Stomach smooth muscle (tissue), 2 donors: Measurements from ENCODE around the gene AQP6.

ENCODE experiments used
- H3K27ac ChIP-seq: one replicate; pipeline ENCODE4 v1.7.0; 2013; ENCODE audit warnings: mild to moderate bottlenecking, low read length, inconsistent platforms
- H3K27me3 ChIP-seq, 2 donors: one replicate each; pipeline ENCODE4 v1.7.0; 2013; ENCODE audit warnings: low read length in 2 of 2; ENCODE audit not compliant: insufficient read depth in 2 of 2, control insufficient read depth in 1 of 2
- H3K36me3 ChIP-seq, 2 donors: one replicate each; pipeline ENCODE4 v1.7.0; 2013; ENCODE audit warnings: low read length in 2 of 2; ENCODE audit not compliant: control insufficient read depth in 2 of 2, insufficient read depth in 2 of 2
- H3K4me1 ChIP-seq: one replicate; pipeline ENCODE4 v1.7.0; 2013; ENCODE audit warnings: low read length; ENCODE audit not compliant: control insufficient read depth, insufficient read depth
- H3K4me3 ChIP-seq, 2 donors: one replicate each; pipeline ENCODE4 v1.7.0; 2013; ENCODE audit warnings: low read length in 2 of 2
- H3K9ac ChIP-seq, 2 donors: one replicate each; pipeline ENCODE4 v1.7.0; 2013; ENCODE audit warnings: low read length in 2 of 2, mild to moderate bottlenecking in 1 of 2
- H3K9me3 ChIP-seq, 2 donors: one replicate each; pipeline ENCODE4 v1.7.0; 2013; ENCODE audit warnings: low read length in 2 of 2; ENCODE audit not compliant: control insufficient read depth in 2 of 2
- donor health status: healthy.
- donor health status: Pancreatic carcinoma.

The AQP6 gene

DNA sequence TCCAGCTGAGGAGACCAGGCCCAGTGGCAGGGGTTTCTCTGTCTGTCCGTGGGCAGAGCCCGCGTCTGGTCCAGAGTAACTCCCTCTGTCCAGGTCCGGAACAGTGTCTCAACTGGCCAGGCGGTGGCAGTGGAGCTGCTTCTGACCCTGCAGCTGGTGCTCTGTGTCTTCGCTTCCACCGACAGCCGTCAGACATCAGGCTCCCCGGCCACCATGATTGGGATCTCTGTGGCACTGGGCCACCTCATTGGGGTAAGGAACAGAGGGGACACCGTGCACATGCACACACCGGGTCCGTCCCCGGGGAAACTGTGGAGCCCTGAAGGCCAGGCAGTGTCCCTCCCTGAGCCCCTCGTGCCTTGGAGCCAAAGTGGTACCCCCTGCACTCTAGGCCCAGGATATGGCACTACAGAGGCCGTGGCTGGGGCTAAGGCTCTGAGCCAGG lies 1.5 kb downstream of the AQP6 start:
- Histone ChIP-seq H3K9me3 (no peaks in the 10 kb centered on the region), H3K4me1 (peaks cover 20% of the 10 kb centered on the region), H3K27ac (peak overlapping the region; percentile 64), H3K4me3 (peak overlapping the region; percentile 21 to 35), H3K36me3 (no peaks in the 10 kb centered on the region), H3K9ac (no peak overlapping the region), H3K27me3 (no peaks in the 10 kb centered on the region)

DNA sequence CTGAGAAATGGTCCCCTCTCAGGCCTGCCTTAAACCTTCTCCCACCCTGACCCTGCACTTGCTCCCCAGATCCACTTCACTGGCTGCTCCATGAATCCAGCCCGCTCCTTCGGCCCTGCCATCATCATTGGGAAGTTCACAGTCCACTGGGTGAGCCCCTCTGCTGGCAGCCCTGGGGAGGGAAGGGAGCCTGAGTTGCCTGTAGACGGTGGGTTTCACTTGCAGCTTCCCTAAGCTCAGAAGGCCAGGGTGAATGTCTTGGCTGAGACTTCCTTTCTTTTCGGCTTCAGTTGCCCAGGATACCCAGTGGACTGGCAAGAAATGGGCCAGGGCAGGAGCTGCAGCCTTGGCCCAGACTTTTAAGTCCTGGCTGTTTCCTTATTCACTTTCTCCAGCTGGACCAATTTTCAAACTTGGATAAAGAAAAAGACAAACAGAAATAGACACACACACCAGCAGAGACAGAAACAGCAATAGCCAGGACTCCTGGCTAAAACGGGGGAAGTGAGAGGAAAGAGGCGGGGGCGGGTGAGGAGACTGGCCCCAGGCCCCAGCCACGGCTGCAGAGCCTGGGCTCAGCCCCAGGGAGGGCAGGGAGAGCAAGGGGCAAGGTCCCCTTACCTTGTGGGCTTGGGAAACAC lies 2.0 kb downstream of the AQP6 start:
- Histone ChIP-seq H3K9me3 (no peaks in the 10 kb centered on the region), H3K36me3 (no peaks in the 10 kb centered on the region), H3K9ac (peak overlapping the region; percentile 31 to 42), H3K4me3 (peak overlapping the region; percentile 21 to 40), H3K4me1 (peaks cover 20% of the 10 kb centered on the region), H3K27me3 (no peaks in the 10 kb centered on the region), H3K27ac (peak overlapping the region; percentile 64)

DNA sequence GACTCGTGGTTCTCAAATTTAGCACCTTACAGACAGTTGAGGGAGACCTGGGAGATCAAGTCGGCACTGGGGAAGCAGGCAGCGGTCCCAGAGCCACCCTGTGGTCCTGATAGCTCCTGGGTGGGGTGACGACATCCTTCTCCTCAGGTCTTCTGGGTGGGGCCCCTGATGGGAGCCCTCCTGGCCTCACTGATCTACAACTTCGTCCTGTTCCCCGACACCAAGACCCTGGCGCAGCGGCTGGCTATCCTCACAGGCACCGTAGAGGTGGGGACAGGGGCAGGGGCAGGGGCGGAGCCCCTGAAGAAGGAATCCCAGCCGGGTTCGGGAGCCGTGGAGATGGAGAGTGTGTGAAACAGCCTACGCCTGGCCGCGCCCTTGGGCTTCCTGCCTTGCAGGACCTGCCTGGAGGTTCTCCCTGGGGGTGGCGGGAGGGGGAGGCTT lies 2.6 kb downstream of the AQP6 start:
- peaks cover 20% of the 10 kb centered on the region for H3K4me1 ChIP-seq
- no peaks in the 10 kb centered on the region for H3K27me3 ChIP-seq
- peak overlapping the region; percentile 64 for H3K27ac ChIP-seq
- peak overlapping the region; percentile 31 to 42 for H3K9ac ChIP-seq
- H3K9me3 ChIP-seq, result no peaks in the 10 kb centered on the region
- no peaks in the 10 kb centered on the region for H3K36me3 ChIP-seq
- peak overlapping the region; percentile 21 to 40 for H3K4me3 ChIP-seq

DNA sequence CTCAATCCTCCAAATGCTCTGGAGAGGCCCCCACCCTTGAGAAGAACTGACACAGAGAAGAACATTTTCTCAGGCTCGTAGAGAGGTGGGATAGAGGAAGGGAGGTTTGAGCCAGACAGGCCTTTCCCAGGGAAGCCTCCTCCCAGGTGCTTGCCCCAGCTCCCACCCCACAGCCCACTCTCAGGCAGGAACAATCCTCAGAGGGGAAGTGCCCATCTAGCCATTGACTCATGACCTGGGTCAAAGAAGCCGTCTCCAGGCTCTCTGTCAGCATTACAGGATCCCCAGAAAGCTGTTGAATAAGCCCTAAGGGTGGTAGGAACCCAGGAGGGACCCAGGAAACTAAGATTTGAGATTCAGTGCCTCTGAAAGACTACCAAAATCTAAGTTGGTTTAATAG lies 3.8 kb downstream of the AQP6 start:
- Histone ChIP-seq H3K9me3 (no peaks in the 10 kb centered on the region), H3K36me3 (no peaks in the 10 kb centered on the region), H3K27me3 (no peaks in the 10 kb centered on the region), H3K9ac (no peak overlapping the region), H3K27ac (no peak overlapping the region), H3K4me1 (peaks cover 20% of the 10 kb centered on the region), H3K4me3 (no peak overlapping the region)

DNA sequence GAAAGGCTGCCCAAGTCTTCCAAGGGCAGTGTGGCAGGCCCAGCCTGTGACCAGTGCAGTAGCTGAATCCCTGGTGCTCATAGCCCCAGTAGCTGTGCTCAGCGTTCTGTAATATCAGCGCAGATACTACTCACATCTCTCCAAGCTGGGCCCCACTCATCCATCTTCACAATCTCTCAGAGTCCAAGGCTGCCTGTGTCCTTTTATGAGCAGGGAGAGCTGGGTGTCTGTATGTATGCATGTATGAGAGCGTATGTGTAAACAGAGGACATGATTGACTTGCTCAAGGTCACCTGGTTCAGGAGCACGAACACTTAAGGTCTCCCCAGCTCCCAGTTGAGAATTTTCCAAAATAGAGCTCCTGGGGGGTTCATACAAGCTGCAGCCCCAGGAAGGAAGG lies 5.4 kb downstream of the AQP6 start:
- Histone ChIP-seq H3K27ac (no peak overlapping the region), H3K36me3 (no peaks in the 10 kb centered on the region), H3K9me3 (no peaks in the 10 kb centered on the region), H3K27me3 (no peaks in the 10 kb centered on the region), H3K4me1 (peaks cover 25% of the 10 kb centered on the region), H3K4me3 (no peak overlapping the region), H3K9ac (no peak overlapping the region)

DNA sequence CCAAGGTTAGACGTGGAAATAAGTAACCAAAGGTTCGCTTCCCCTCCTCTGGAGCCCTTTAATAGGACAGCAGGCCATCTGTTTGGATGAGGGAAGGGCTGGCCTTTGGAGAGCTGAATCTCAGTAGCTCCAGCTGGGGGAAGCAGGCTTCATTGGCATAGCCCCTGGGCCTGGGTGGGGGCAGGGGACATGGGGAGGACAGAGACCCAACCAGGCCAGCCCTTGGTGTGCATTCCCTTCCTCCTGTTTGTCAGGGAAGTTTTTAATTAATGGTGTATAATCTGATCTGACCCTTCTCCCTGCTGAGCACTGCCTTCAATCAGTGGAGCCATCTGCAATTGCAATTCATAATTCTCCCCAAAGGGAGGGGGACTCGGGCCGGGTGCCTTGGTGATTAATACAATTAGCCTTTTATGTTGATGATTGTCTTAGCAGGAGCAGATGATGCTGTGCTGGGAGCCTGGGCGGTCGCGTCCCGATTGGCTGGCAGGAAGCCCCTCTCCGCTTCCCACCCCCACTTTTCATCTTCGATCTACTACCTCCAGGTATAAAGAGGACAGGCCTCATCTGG lies 6.4 kb downstream of the AQP6 start:
- H3K27me3 ChIP-seq, result no peaks in the 10 kb centered on the region
- no peaks in the 10 kb centered on the region for H3K36me3 ChIP-seq
- H3K9ac ChIP-seq, result no peak overlapping the region
- H3K4me1 ChIP-seq, result peaks cover 28% of the 10 kb centered on the region
- H3K9me3 ChIP-seq, result no peaks in the 10 kb centered on the region
- no peak overlapping the region for H3K27ac ChIP-seq
- H3K4me3 ChIP-seq, result no peak overlapping the region

DNA sequence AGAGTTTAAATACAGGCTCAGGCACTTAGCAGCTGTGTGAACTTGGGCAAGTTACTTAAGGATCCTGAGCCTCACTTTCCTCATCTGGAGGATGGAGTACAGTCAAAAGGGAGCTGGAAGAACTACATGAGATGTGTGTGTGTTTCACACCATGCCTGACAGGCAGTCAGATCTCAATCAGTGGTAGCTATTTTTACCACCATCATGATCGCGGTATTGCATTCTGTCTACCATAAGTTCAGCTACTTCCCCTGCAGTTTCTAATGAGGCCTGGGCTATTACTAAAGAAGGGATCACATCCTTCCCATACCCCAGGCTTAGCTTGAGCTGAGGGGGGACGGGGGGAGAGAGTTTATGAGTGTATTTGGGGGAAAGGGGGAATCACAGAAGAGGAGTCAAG lies 7.0 kb downstream of the AQP6 start:
- Histone ChIP-seq H3K27ac (no peak overlapping the region), H3K4me1 (peaks cover 28% of the 10 kb centered on the region), H3K9ac (no peak overlapping the region), H3K4me3 (no peak overlapping the region), H3K36me3 (no peaks in the 10 kb centered on the region), H3K9me3 (no peaks in the 10 kb centered on the region), H3K27me3 (no peaks in the 10 kb centered on the region)

DNA sequence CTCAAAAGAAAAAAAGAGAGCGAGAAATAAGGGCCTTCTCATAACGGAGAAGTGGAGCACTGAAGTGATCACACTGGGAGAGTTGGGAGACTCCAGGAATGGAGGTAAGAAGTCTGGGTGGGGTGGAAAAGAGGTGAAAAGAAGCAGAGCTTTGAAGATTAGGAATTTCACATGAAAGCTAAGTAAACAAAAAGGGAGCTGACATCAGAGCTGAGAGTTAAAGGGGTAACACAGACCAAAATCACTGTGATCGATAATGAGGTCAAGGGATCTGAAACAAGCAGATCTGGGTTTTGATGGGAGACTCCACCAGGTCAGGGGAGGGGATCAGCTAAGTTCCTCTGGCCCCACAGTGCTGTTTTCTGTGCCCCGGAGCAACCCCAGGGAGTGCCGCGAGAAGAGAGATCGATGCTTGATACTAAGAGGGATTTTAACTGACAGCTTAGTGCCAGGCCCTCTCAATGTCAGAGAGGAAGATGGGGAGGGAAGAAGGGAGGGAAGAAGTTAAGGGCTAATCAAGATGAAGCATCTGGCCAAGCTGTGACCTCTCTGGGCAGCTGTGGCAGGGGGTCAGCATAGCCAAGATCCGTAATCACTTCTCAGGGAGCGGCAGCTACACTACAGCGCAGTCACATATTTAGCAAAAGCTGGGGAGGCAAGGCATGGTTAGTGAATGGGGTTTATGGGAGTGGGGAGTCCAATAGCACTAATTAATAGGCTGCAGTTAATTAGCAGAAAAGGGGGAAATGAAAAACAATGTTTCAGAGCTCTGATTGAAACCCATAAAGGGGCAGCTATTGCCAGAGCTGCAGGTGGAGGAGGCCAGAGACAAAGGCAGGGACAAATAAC lies 8.0 kb downstream of the AQP6 start:
- Histone ChIP-seq H3K9me3 (no peaks in the 10 kb centered on the region), H3K27me3 (no peaks in the 10 kb centered on the region), H3K4me1 (peaks cover 19% of the 10 kb centered on the region), H3K36me3 (no peaks in the 10 kb centered on the region), H3K9ac (no peak overlapping the region), H3K4me3 (no peak overlapping the region), H3K27ac (no peak overlapping the region)

DNA sequence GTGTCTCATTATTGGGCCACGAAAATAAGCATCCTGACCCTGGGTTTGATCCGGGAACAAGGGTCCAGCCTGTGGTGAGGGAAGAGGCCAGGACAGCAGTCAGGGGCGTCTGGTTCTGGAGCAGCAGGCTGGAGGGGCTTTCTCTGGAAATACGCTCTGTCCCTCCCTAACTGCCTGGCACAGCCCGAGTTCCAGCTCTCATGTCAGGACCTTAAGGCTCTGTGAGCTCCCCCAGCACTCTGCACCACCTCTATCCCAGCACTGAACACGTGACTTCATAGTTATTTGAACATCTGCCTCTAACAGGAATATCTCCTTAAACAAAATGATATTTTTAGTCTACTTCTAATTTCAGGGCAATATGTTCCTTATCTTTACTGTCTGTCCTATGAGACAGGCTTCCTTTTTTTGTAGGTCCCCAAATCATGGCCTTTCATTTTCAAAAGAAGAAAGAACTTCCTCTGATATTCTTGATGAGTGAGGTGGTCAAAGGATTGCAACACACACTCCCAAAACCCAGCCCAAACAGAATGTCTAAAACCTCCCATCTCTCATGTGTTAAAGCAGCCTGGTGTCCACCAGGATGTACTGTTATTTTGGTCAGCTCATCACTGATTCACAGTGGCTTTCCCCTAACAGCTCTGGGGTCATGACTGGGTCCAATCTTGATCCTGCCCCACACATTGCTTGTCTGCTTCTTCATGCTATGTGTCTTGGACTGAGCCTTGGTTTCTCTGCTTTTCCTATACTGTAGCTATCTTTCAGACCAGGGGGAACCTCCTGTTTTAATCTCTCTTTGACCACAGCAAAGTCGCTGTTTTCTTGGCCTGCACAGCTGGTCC lies 9.7 kb downstream of the AQP6 start:
- no peak overlapping the region for H3K4me3 ChIP-seq
- no peaks in the 10 kb centered on the region for H3K36me3 ChIP-seq
- no peaks in the 10 kb centered on the region for H3K9me3 ChIP-seq
- peaks cover 22% of the 10 kb centered on the region for H3K4me1 ChIP-seq
- H3K27me3 ChIP-seq, result no peaks in the 10 kb centered on the region
- H3K9ac ChIP-seq, result no peak overlapping the region
- no peak overlapping the region for H3K27ac ChIP-seq

DNA sequence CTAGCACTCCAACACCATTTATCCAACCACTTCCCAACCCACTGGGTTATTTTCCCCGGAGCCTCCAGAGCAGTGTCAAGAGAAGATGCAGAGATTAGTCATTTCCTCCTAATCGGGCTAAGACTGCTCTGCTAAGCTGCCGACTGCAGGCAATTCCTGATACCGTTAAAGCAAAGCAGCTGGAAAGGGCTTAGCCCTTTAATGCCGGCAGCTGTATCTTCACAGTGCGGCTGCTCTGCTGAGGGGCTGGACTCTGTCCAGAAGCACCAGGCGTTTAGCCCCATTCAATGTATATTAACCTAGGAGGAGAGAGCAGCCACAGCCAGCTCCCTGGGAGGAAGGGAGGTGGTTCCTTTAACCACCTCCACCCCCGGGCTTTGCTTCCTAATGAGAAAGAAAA lies 11.1 kb downstream of the AQP6 start:
- Histone ChIP-seq H3K4me3 (peak overlapping the region in 1 of 2 donors; percentile 29), H3K9ac (peak overlapping the region in 1 of 2 donors; percentile 36), H3K36me3 (no peaks in the 10 kb centered on the region), H3K9me3 (no peaks in the 10 kb centered on the region), H3K27me3 (no peaks in the 10 kb centered on the region), H3K4me1 (peaks cover 22% of the 10 kb centered on the region), H3K27ac (no peak overlapping the region)
